HEK293 (cell line): ENCODE results near the gene PPP1R1B.

Experiments used
- EGR2 ChIP-seq: fragments of 450-650 bp; formaldehyde crosslinking; IDR thresholded peaks from 2 replicates; pipeline ENCODE4 v1.5.1; 2016; ENCODE audit warnings: low read depth, missing biosample characterization, missing genetic modification characterization
- FEZF1 ChIP-seq: fragments of 450-650 bp; formaldehyde crosslinking; IDR thresholded peaks from 2 replicates; pipeline ENCODE4 v1.5.1; 2016; ENCODE audit warnings: missing biosample characterization, missing genetic modification characterization
- GLIS1 ChIP-seq: fragments of 450-650 bp; formaldehyde crosslinking; IDR thresholded peaks from 2 replicates; pipeline ENCODE4 v1.5.1; 2016; ENCODE audit warnings: missing biosample characterization, missing genetic modification characterization
- GLIS2 ChIP-seq: fragments of 450-650 bp; formaldehyde crosslinking; IDR thresholded peaks from 2 replicates; pipeline ENCODE4 v1.5.1; 2016; ENCODE audit warnings: missing biosample characterization, missing genetic modification characterization
- INSM2 ChIP-seq: fragments of 450-650 bp; formaldehyde crosslinking; IDR thresholded peaks from 2 replicates; pipeline ENCODE4 v1.5.1; 2016; ENCODE audit warnings: missing biosample characterization, missing genetic modification characterization
- KLF10 ChIP-seq: fragments of 450-650 bp; IDR thresholded peaks from 2 replicates; pipeline ENCODE4 v1.5.1; 2018; ENCODE audit warnings: missing biosample characterization, mild to moderate bottlenecking, missing genetic modification characterization
- KLF9 ChIP-seq: fragments of 450-650 bp; formaldehyde crosslinking; IDR thresholded peaks from 2 replicates; pipeline ENCODE4 v1.5.1; 2016; ENCODE audit warnings: missing biosample characterization, missing genetic modification characterization, low read depth
- OSR2 ChIP-seq: fragments of 450-650 bp; formaldehyde crosslinking; IDR thresholded peaks from 2 replicates; pipeline ENCODE4 v1.5.1; 2016; ENCODE audit warnings: missing biosample characterization, missing genetic modification characterization
- PATZ1 ChIP-seq: fragments of 450-650 bp; formaldehyde crosslinking; IDR thresholded peaks from 2 replicates; pipeline ENCODE4 v1.5.1; 2016; ENCODE audit warnings: missing biosample characterization, missing genetic modification characterization
- PRDM4 ChIP-seq: fragments of 450-650 bp; formaldehyde crosslinking; IDR thresholded peaks from 2 replicates; pipeline ENCODE4 v1.5.1; 2017; ENCODE audit warnings: missing biosample characterization, missing genetic modification characterization
- SALL2 ChIP-seq: fragments of 450-650 bp; formaldehyde crosslinking; IDR thresholded peaks from 2 replicates; pipeline ENCODE4 v1.5.0; 2017; ENCODE audit warnings: missing biosample characterization, mild to moderate bottlenecking, missing genetic modification characterization, borderline replicate concordance
- TRIM28 ChIP-seq: IDR thresholded peaks from 2 replicates; pipeline ENCODE4 v1.6.1; 2011; ENCODE audit warnings: low read length, control low read depth, borderline replicate concordance
- TSHZ1 ChIP-seq: fragments of 450-650 bp; formaldehyde crosslinking; IDR thresholded peaks from 2 replicates; pipeline ENCODE4 v1.5.1; 2016; ENCODE audit warnings: missing biosample characterization, missing genetic modification characterization, borderline replicate concordance
- ZBTB17 ChIP-seq: fragments of 450-650 bp; formaldehyde crosslinking; IDR thresholded peaks from 2 replicates; pipeline ENCODE4 v1.5.1; 2016; ENCODE audit warnings: missing biosample characterization, missing genetic modification characterization
- ZBTB48 ChIP-seq: fragments of 450-650 bp; formaldehyde crosslinking; IDR thresholded peaks from 2 replicates; pipeline ENCODE4 v1.5.1; 2016; ENCODE audit warnings: missing biosample characterization, missing genetic modification characterization
- ZFP3 ChIP-seq: fragments of 450-650 bp; formaldehyde crosslinking; IDR thresholded peaks from 2 replicates; pipeline ENCODE4 v1.5.1; 2016; ENCODE audit warnings: low read depth, missing biosample characterization, missing genetic modification characterization
- ZFP37 ChIP-seq: fragments of 450-650 bp; formaldehyde crosslinking; IDR thresholded peaks from 2 replicates; pipeline ENCODE4 v1.5.1; 2016; ENCODE audit warnings: missing biosample characterization, missing genetic modification characterization
- ZNF138 ChIP-seq: fragments of 450-650 bp; formaldehyde crosslinking; IDR thresholded peaks from 2 replicates; pipeline ENCODE4 v1.5.1; 2016; ENCODE audit warnings: missing biosample characterization, missing genetic modification characterization, borderline replicate concordance
- ZNF16 ChIP-seq: fragments of 450-650 bp; formaldehyde crosslinking; IDR thresholded peaks from 2 replicates; pipeline ENCODE4 v1.5.1; 2016; ENCODE audit warnings: low read depth, missing biosample characterization, missing genetic modification characterization
- ZNF211 ChIP-seq: fragments of 450-650 bp; formaldehyde crosslinking; IDR thresholded peaks from 2 replicates; pipeline ENCODE4 v1.5.1; 2016; ENCODE audit warnings: low read depth, missing biosample characterization, missing genetic modification characterization
- ZNF23 ChIP-seq: fragments of 450-650 bp; formaldehyde crosslinking; IDR thresholded peaks from 2 replicates; pipeline ENCODE4 v1.5.1; 2016; ENCODE audit warnings: missing biosample characterization, missing genetic modification characterization, borderline replicate concordance
- ZNF26 ChIP-seq: fragments of 450-650 bp; formaldehyde crosslinking; IDR thresholded peaks from 2 replicates; pipeline ENCODE4 v1.5.1; 2016; ENCODE audit warnings: missing biosample characterization, missing genetic modification characterization
- ZNF280C ChIP-seq: fragments of 450-650 bp; formaldehyde crosslinking; IDR thresholded peaks from 2 replicates; pipeline ENCODE4 v1.5.1; 2016; ENCODE audit warnings: missing biosample characterization, missing genetic modification characterization
- ZNF350 ChIP-seq: fragments of 450-650 bp; formaldehyde crosslinking; IDR thresholded peaks from 2 replicates; pipeline ENCODE4 v1.5.0; 2017; ENCODE audit warnings: missing biosample characterization, mild to moderate bottlenecking, missing genetic modification characterization
- ZNF658 ChIP-seq: fragments of 450-650 bp; formaldehyde crosslinking; IDR thresholded peaks from 2 replicates; pipeline ENCODE4; 2016; ENCODE audit warnings: missing biosample characterization, missing genetic modification characterization
- ZNF670 ChIP-seq: fragments of 450-650 bp; formaldehyde crosslinking; IDR thresholded peaks from 2 replicates; pipeline ENCODE4 v1.5.1; 2016; ENCODE audit warnings: missing biosample characterization, missing genetic modification characterization, low read depth

PPP1R1B gene

GRCh38 chr17:39652587-39653315 lies 26.0 kb downstream of the PPP1R1B start (continued):
- TF ChIP-seq FEZF1 (tag by site-specific recombination) (no peak), ZBTB17 (tag by site-specific recombination) (no peak), KLF9 (tag by site-specific recombination) (no peak), KLF10 (tag by site-specific recombination) (no peak), ZNF16 (tag by site-specific recombination) (no peak), ZNF658 (tag by site-specific recombination) (no peak), ZBTB48 (0 out of 2 replicates have a peak, but pooled peaks have one; percentile 16), PATZ1 (tag by site-specific recombination) (no peak), ZNF26 (tag by site-specific recombination) (no peak), TRIM28 (no peak), SALL2 (tag by site-specific recombination) (no peak), ZNF670 (tag by site-specific recombination) (no peak), ZNF138 (tag by site-specific recombination) (no peak), ZNF211 (no peak), OSR2 (no peak), GLIS2 (no peak), GLIS1 (tag by site-specific recombination) (peak; percentile 54; the same call in 1 of the 2 replicates), PRDM4 (no peak), ZFP37 (tag by site-specific recombination) (no peak), INSM2 (tag by site-specific recombination) (no peak), ZNF350 (tag by site-specific recombination) (no peak), ZNF23 (tag by site-specific recombination) (no peak), TSHZ1 (no peak), ZNF280C (tag by site-specific recombination) (no peak), ZFP3 (no peak), EGR2 (tag by site-specific recombination) (peak; percentile 62)
